Stomach (tissue), 4 donors: ENCODE results near the gene GET3.

ENCODE experiments used
- EP300 ChIP-seq: sonication (generic); formaldehyde crosslinking; IDR thresholded peaks from one replicate; pipeline ENCODE4 v1.6.1; 2017; ENCODE audit warnings: antibody characterized with exemption
- TF ChIP-seq, protein P1 (sequence below), 7 experiments: fragments of 450-650 bp in 4 of 7; fragments of 200-600 bp in 3 of 7; sonication (generic) in 3 of 7; IDR thresholded peaks; one replicate each; pipeline ENCODE4 v1.5.1; 2016 to 2019; ENCODE audit warnings: antibody characterized with exemption in 7 of 7, control low read depth in 2 of 7, mild to moderate bottlenecking in 1 of 7

GRCh38 chr19:12790628-12791344, 53.5 kb downstream of the GET3 start:
- TF ChIP-seq, protein P1, sequence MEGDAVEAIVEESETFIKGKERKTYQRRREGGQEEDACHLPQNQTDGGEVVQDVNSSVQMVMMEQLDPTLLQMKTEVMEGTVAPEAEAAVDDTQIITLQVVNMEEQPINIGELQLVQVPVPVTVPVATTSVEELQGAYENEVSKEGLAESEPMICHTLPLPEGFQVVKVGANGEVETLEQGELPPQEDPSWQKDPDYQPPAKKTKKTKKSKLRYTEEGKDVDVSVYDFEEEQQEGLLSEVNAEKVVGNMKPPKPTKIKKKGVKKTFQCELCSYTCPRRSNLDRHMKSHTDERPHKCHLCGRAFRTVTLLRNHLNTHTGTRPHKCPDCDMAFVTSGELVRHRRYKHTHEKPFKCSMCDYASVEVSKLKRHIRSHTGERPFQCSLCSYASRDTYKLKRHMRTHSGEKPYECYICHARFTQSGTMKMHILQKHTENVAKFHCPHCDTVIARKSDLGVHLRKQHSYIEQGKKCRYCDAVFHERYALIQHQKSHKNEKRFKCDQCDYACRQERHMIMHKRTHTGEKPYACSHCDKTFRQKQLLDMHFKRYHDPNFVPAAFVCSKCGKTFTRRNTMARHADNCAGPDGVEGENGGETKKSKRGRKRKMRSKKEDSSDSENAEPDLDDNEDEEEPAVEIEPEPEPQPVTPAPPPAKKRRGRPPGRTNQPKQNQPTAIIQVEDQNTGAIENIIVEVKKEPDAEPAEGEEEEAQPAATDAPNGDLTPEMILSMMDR (IDR thresholded peaks at IDR 0.05), result no peak
- no peak for TF ChIP-seq EP300
